Tibial nerve (tissue), 4 donors: Measurements from ENCODE around the gene RRAS. TPM values are rescaled to one million over a fixed set of nuclear protein-coding genes. Genes with fewer than 3 reads are reported as not detected.

Experiments
- DNase-seq, 2 donors: peaks; one replicate each; pipeline ENCODE4 v3.0.0-alpha.2; 2019; ENCODE audit warnings: low spot score in 2 of 2
- H3K27ac ChIP-seq, 4 donors: fragments of 200-600 bp; sonication (generic) in 3 of 4; one replicate each; pipeline ENCODE4 v1.5.1; 2017 to 2019; ENCODE audit warnings: mild to moderate bottlenecking in 1 of 4
- H3K27me3 ChIP-seq, 2 donors: fragments of 200-600 bp; sonication (generic) in 1 of 2; one replicate each; pipeline versions ENCODE4 v1.5.1 to v1.6.0; 2017 to 2019
- H3K36me3 ChIP-seq, 3 donors: fragments of 200-600 bp; sonication (generic); one replicate each; pipeline ENCODE4 v1.5.1; 2018 to 2019
- H3K4me1 ChIP-seq, 4 donors: fragments of 200-600 bp; sonication (generic) in 3 of 4; one replicate each; pipeline ENCODE4 v1.5.1; 2017 to 2019
- H3K4me3 ChIP-seq, 4 donors: fragments of 200-600 bp; sonication (generic) in 3 of 4; one replicate each; pipeline ENCODE4 v1.5.1; 2017 to 2019; ENCODE audit warnings: mild to moderate bottlenecking in 1 of 4, moderate library complexity in 1 of 4
- H3K9me3 ChIP-seq, 4 donors: fragments of 200-600 bp; sonication (generic) in 3 of 4; one replicate each; pipeline ENCODE4 v1.5.1; 2017 to 2019
- EP300 ChIP-seq, 2 donors: sonication (generic); formaldehyde crosslinking; IDR thresholded peaks; one replicate each; pipeline ENCODE4 v1.6.1; 2017; ENCODE audit warnings: antibody characterized with exemption in 2 of 2, mild to moderate bottlenecking in 1 of 2
- POLR2A ChIP-seq, 2 donors: fragments of 450-650 bp; IDR thresholded peaks; one replicate each; pipeline ENCODE4 v1.6.1; 2017; ENCODE audit warnings: antibody characterized with exemption in 2 of 2, mild to moderate bottlenecking in 2 of 2, moderate library complexity in 2 of 2
- WGBS, 2 donors: methylation state at CpG; one replicate each; pipeline ENCODE4 v1.1.5; 2018; 5-methylcytosine and 5-hydroxymethylcytosine counted together
- total RNA-seq, 4 donors: library from RNA; depleted of rRNA; stranded (reverse); fragments of >200 nt; gene quantifications; one replicate each; pipeline ENCODE4 v1.1.0, GENCODE V29; 2016
- TF ChIP-seq, protein P1 (sequence below), 5 experiments: fragments of 200-600 bp in 3 of 5; fragments of 450-650 bp in 2 of 5; sonication (generic) in 3 of 5; IDR thresholded peaks; one replicate each; pipeline ENCODE4 v1.5.1; 2016 to 2019; ENCODE audit warnings: antibody characterized with exemption in 5 of 5, mild to moderate bottlenecking in 3 of 5, moderate library complexity in 2 of 5

RRAS gene
- total RNA-seq, 4 donors from 2014 or later, result 81.6 to 190 (median 162) TPM

- Histone ChIP-seq H3K4me1 (peaks cover 0 to 44% (median 11%) of the 10 kb centered on the region in 4 donors), H3K27ac (peak overlapping the region; percentile 86 to 95 (median 92)), H3K4me3 (peak overlapping the region; percentile 72 to 96 (median 86)), H3K9me3 (no peaks in the 10 kb centered on the region), H3K27me3 (no peaks in the 10 kb centered on the region), H3K36me3 (peaks cover 4 to 38% (median 16%) of the 10 kb centered on the region in 3 donors)
- TF ChIP-seq, protein P1, sequence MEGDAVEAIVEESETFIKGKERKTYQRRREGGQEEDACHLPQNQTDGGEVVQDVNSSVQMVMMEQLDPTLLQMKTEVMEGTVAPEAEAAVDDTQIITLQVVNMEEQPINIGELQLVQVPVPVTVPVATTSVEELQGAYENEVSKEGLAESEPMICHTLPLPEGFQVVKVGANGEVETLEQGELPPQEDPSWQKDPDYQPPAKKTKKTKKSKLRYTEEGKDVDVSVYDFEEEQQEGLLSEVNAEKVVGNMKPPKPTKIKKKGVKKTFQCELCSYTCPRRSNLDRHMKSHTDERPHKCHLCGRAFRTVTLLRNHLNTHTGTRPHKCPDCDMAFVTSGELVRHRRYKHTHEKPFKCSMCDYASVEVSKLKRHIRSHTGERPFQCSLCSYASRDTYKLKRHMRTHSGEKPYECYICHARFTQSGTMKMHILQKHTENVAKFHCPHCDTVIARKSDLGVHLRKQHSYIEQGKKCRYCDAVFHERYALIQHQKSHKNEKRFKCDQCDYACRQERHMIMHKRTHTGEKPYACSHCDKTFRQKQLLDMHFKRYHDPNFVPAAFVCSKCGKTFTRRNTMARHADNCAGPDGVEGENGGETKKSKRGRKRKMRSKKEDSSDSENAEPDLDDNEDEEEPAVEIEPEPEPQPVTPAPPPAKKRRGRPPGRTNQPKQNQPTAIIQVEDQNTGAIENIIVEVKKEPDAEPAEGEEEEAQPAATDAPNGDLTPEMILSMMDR (IDR thresholded peaks at IDR 0.05), result no peak
- TF ChIP-seq EP300 (IDR thresholded peaks at IDR 0.05), result no peak
- no peak for TF ChIP-seq POLR2A (IDR thresholded peaks at IDR 0.05)
- 3 to 4% methylated on average over 24 to 28 of the region's 28 CpGs for WGBS, 2 donors
- no peak for DNase-seq
These were observed 47.3 kb downstream of the RRAS start for GRCh38 chr19:49592486-49593232.

GRCh38 chr19:49591731-49592485 lies 48.0 kb downstream of the RRAS start:
- Histone ChIP-seq H3K27ac (peak overlapping the region; percentile 86 to 95 (median 92)), H3K4me1 (peaks cover 0 to 44% (median 11%) of the 10 kb centered on the region in 4 donors), H3K9me3 (no peaks in the 10 kb centered on the region), H3K27me3 (no peaks in the 10 kb centered on the region), H3K4me3 (peak overlapping the region; percentile 72 to 96 (median 86)), H3K36me3 (peaks cover 4 to 30% (median 16%) of the 10 kb centered on the region in 3 donors)
- 0 to 1% methylated on average over 40 to 42 of the region's 51 CpGs for WGBS, 2 donors
- TF ChIP-seq, protein P1 (IDR thresholded peaks at IDR 0.05), result no peak
- TF ChIP-seq EP300 (IDR thresholded peaks at IDR 0.05) (no peak), POLR2A (IDR thresholded peaks at IDR 0.05) (no peak)
- no peak for DNase-seq

DNA sequence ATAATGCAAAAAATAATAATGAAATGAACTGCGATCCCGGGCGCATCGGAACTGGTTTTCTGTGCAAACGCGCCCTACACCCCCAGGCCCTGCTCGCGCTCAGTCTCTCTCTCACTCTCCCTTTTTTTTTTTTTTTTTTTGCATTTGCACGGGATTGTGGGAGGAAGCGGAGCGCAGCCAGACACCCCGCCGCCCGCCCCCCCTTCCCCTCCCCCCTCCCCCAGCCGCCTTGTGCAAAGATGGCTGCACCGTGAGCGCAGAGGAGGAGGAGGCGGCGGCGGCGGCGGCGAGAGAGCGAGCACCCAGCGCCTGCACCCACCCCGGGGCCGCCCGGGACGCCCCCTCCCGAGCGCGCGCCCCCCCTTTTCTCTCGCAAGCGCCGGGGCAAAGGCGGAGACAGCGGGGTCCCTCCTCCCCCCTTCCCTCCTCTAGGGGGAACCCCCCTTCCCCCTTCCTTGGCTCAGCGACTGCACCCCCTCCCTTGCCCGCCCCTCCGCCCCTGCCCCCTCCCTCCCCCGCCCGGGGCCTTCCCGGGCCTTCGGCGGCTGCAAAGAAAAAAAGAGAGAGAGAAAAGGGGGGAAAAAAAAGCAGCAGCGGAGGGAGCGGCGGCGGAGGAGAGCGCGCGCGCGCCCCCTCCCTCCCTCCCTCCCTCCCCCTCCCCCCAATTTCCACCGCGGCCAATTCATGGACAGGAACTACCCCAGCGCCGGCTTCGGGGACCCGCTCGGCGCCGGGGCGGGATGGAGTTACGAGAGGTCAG lies 48.8 kb downstream of the RRAS start, which contains the start of gene PRR12:
TSS of gene PRR12 (plus strand) at position 212 of the 760 bp plus-strand sequence. CDS start at position 685, 473 bp downstream.
- peaks cover 4 to 23% (median 12%) of the 10 kb centered on the region in 3 donors for H3K36me3 ChIP-seq

GRCh38 chr19:49590071-49590970 lies 49.6 kb downstream of the RRAS start:
- peaks cover 0 to 14% (median 8%) of the 10 kb centered on the region in 3 donors for H3K36me3 ChIP-seq
- peak overlapping the region; percentile 72 to 96 (median 86) for H3K4me3 ChIP-seq
- peaks cover 0 to 44% (median 11%) of the 10 kb centered on the region in 4 donors for H3K4me1 ChIP-seq
- H3K9me3 ChIP-seq, result no peaks in the 10 kb centered on the region
- DNase-seq, result peak; percentile 90
- peak overlapping the region; percentile 86 to 95 (median 92) for H3K27ac ChIP-seq
- no peaks in the 10 kb centered on the region for H3K27me3 ChIP-seq
- 0 to 1% methylated on average over 41 to 50 of the region's 58 CpGs for WGBS, 2 donors
- TF ChIP-seq, protein P1 (IDR thresholded peaks at IDR 0.05), result peak in 3 of 5 experiments; percentile 10 to 29 (median 21)
- peak in 1 of 2 donors; percentile 33 for TF ChIP-seq POLR2A (IDR thresholded peaks at IDR 0.05)
- peak in 1 of 2 donors; percentile 41 for TF ChIP-seq EP300 (IDR thresholded peaks at IDR 0.05)

More for the DNA sequence above, 48.8 kb downstream of the RRAS start, which contains the start of gene PRR12:
- WGBS, 2 donors, result 0 to 1% methylated on average over 46 to 55 of the region's 66 CpGs
- Histone ChIP-seq H3K27ac (peak within 1 kb of the TSS; percentile 86 to 95 (median 92)), H3K9me3 (no peaks in the 10 kb centered on the region), H3K4me3 (peak within 1 kb of the TSS; percentile 72 to 96 (median 86)), H3K4me1 (peaks cover 0 to 44% (median 11%) of the 10 kb centered on the region in 4 donors), H3K27me3 (no peaks in the 10 kb centered on the region)
- no peak for TF ChIP-seq POLR2A (IDR thresholded peaks at IDR 0.05)
- TF ChIP-seq, protein P1 (IDR thresholded peaks at IDR 0.05), result peak in 1 of 5 experiments; percentile 13
- DNase-seq, result no peak
